ENCODE data around the gene GCKR.

DNA sequence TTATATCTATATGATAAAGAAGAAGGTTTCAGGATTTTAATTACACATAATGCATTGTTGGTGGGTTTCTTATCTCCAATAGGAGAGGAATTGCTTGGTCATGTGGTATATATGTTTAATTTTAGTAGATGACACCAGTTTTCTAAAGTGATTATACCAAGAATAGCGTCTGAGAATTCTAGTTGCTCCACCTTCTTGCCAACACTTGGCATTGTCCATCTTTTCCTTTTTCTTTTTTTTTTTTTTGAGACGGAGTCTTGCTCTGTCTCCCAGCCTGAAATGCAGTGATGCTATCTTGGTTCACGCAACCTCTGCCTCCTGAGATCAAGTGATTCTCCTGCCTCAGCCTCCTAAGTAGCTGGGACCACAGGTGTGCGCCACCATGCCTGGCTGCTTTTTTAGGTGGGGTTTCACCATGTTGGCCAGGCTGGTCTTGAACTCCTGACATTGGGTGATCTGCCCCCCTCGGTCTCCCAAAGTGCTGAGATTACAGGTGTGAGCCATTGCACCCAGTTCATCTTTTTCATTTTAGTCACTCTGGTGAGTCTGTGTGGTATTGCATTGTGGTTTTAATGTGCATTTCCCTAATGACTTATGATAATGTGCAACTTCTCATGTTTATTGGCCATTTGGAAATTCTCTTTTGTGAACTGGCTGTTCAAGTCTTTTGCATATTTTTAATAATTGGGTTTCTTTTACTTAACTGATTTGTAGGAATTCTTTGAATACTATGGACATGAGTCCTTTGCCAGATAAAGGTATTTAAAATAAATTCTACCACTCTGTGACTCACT lies 48.9 kb downstream of the GCKR start:
- TF ChIP-seq, protein P1, sequence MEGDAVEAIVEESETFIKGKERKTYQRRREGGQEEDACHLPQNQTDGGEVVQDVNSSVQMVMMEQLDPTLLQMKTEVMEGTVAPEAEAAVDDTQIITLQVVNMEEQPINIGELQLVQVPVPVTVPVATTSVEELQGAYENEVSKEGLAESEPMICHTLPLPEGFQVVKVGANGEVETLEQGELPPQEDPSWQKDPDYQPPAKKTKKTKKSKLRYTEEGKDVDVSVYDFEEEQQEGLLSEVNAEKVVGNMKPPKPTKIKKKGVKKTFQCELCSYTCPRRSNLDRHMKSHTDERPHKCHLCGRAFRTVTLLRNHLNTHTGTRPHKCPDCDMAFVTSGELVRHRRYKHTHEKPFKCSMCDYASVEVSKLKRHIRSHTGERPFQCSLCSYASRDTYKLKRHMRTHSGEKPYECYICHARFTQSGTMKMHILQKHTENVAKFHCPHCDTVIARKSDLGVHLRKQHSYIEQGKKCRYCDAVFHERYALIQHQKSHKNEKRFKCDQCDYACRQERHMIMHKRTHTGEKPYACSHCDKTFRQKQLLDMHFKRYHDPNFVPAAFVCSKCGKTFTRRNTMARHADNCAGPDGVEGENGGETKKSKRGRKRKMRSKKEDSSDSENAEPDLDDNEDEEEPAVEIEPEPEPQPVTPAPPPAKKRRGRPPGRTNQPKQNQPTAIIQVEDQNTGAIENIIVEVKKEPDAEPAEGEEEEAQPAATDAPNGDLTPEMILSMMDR (IDR thresholded peaks at IDR 0.05) = no peak
- TF ChIP-seq POLR2AphosphoS5 (IDR thresholded peaks at IDR 0.05) (no peak), POLR2A (IDR thresholded peaks at IDR 0.05) (no peak)

Measured in suprapubic skin (tissue), 4 donors.